H9 (cell line): ENCODE results near the gene CDKL1. TPM values are rescaled to one million over a fixed set of nuclear protein-coding genes. Genes with fewer than 3 reads are reported as not detected.

Source experiments
- DNase-seq: peaks from one replicate; pipeline ENCODE4 v3.0.0-alpha.2; 2017
- H2AFZ ChIP-seq: one replicate; pipeline ENCODE4 v1.6.1; 2013; ENCODE audit warnings: mild to moderate bottlenecking, low read length, control low read depth, moderate library complexity
- H2AK5ac ChIP-seq: 2 replicates; pipeline ENCODE4 v1.6.1; 2013; ENCODE audit warnings: low read length, control low read depth, mixed read lengths; ENCODE audit not compliant: insufficient read length
- H2BK120ac ChIP-seq: one replicate; pipeline ENCODE4 v1.6.1; 2013; ENCODE audit warnings: low read depth, mild to moderate bottlenecking, low read length, control low read depth, inconsistent platforms; ENCODE audit not compliant: poor library complexity, severe bottlenecking
- H2BK12ac ChIP-seq: 2 replicates; pipeline ENCODE4 v1.6.1; 2013; ENCODE audit warnings: low read length, control low read depth, mixed read lengths, low read depth; ENCODE audit not compliant: insufficient read length
- H2BK15ac ChIP-seq: 2 replicates; pipeline ENCODE4 v1.6.1; 2013; ENCODE audit warnings: low read depth, low read length, control low read depth
- H2BK20ac ChIP-seq: one replicate; pipeline ENCODE4 v1.6.1; 2013; ENCODE audit warnings: low read depth, mild to moderate bottlenecking, low read length, control low read depth, inconsistent platforms; ENCODE audit not compliant: poor library complexity, severe bottlenecking
- H2BK5ac ChIP-seq: 2 replicates; pipeline ENCODE4 v1.6.1; 2013; ENCODE audit warnings: low read length, control low read depth, mixed read lengths; ENCODE audit not compliant: insufficient read length
- H3K14ac ChIP-seq: 2 replicates; pipeline ENCODE4 v1.6.1; 2013; ENCODE audit warnings: low read length, control low read depth; ENCODE audit not compliant: insufficient read depth
- H3K18ac ChIP-seq: 2 replicates; pipeline ENCODE4 v1.6.1; 2013; ENCODE audit warnings: low read depth, mild to moderate bottlenecking, mixed read lengths, low read length, control low read depth; ENCODE audit not compliant: insufficient read length
- H3K23ac ChIP-seq: 2 replicates; pipeline ENCODE4 v1.6.1; 2013; ENCODE audit warnings: low read length, control low read depth, mixed read lengths, low read depth; ENCODE audit not compliant: insufficient read length
- H3K23me2 ChIP-seq: 2 replicates; pipeline ENCODE4 v1.6.1; 2013; ENCODE audit warnings: low read depth, mild to moderate bottlenecking, mixed read lengths, low read length, control low read depth; ENCODE audit not compliant: insufficient read length, poor library complexity, severe bottlenecking
- H3K27ac ChIP-seq: 2 replicates; pipeline ENCODE4 v1.5.1; 2013; ENCODE audit warnings: low read length, control low read depth, mixed read lengths, low read depth; ENCODE audit not compliant: insufficient read length
- H3K27me3 ChIP-seq: 2 replicates; pipeline ENCODE4 v1.6.1; 2013; ENCODE audit warnings: low read length, control low read depth, inconsistent platforms; ENCODE audit not compliant: insufficient read depth
- H3K4ac ChIP-seq: 2 replicates; pipeline ENCODE4 v1.6.1; 2013; ENCODE audit warnings: low read depth, mild to moderate bottlenecking, control low read depth, inconsistent platforms, low read length, moderate library complexity
- H3K4me1 ChIP-seq: 2 replicates; pipeline ENCODE4 v1.6.1; 2013; ENCODE audit warnings: low read length, control low read depth, inconsistent platforms; ENCODE audit not compliant: insufficient read depth
- H3K4me2 ChIP-seq: 2 replicates; pipeline ENCODE4 v1.6.1; 2013; ENCODE audit warnings: low read length, control low read depth, mixed read lengths; ENCODE audit not compliant: insufficient read length, insufficient read depth
- H3K56ac ChIP-seq: 2 replicates; pipeline ENCODE4 v1.6.1; 2013; ENCODE audit warnings: low read depth, mild to moderate bottlenecking, mixed read lengths, low read length, control low read depth; ENCODE audit not compliant: insufficient read length
- H3K79me1 ChIP-seq: 2 replicates; pipeline ENCODE4 v1.6.1; 2013; ENCODE audit warnings: low read depth, mild to moderate bottlenecking, moderate library complexity, low read length, control low read depth, inconsistent platforms; ENCODE audit not compliant: insufficient read depth, poor library complexity, severe bottlenecking
- H3K79me2 ChIP-seq: 2 replicates; pipeline ENCODE4 v1.6.1; 2013; ENCODE audit warnings: low read length, control low read depth, inconsistent platforms; ENCODE audit not compliant: insufficient read depth
- H3K9ac ChIP-seq: 2 replicates; pipeline ENCODE4 v1.6.1; 2013; ENCODE audit warnings: low read length, control low read depth, mixed read lengths; ENCODE audit not compliant: insufficient read length; ENCODE audit errors: extremely low read depth
- H3K9me3 ChIP-seq: one replicate; pipeline ENCODE4 v1.6.1; 2013; ENCODE audit warnings: low read depth, low read length, inconsistent platforms; ENCODE audit not compliant: control insufficient read depth
- H3T11ph ChIP-seq: one replicate; pipeline ENCODE4 v1.6.1; 2013; ENCODE audit warnings: mild to moderate bottlenecking, low read length, control low read depth, inconsistent platforms
- H4K20me1 ChIP-seq: one replicate; pipeline ENCODE4 v1.6.1; 2013; ENCODE audit not compliant: control insufficient read depth, insufficient read length, insufficient read depth
- H4K5ac ChIP-seq: 2 replicates; pipeline ENCODE4 v1.6.1; 2013; ENCODE audit warnings: low read depth, mild to moderate bottlenecking, mixed read lengths, low read length, control low read depth; ENCODE audit not compliant: insufficient read length
- H4K8ac ChIP-seq: replicated peaks from 2 replicates; pipeline ENCODE4 v1.6.1; 2013; ENCODE audit warnings: low read length, control low read depth, mixed read lengths, low read depth; ENCODE audit not compliant: insufficient read length
- H4K91ac ChIP-seq: 2 replicates; pipeline ENCODE4 v1.6.1; 2013; ENCODE audit warnings: low read depth, mild to moderate bottlenecking, moderate library complexity, mixed read lengths, low read length, control low read depth; ENCODE audit not compliant: insufficient read length
- H3K27ac Mint-ChIP-seq, 3 experiments: 2 replicates in 2 of 3; 3 replicates in 1 of 3; pipeline ENCODE4 v1.8.0; 2020 to 2021; ENCODE audit warnings: mixed read lengths in 3 of 3, mild to moderate bottlenecking in 1 of 3, moderate library complexity in 1 of 3
- H3K27me3 Mint-ChIP-seq: 2 replicates; pipeline ENCODE4 v1.8.0; 2021; ENCODE audit warnings: low read depth, mild to moderate bottlenecking, moderate library complexity, mixed read lengths
- H3K36me3 Mint-ChIP-seq, 3 experiments: 2 replicates in 2 of 3; 3 replicates in 1 of 3; pipeline ENCODE4 v1.8.0; 2020 to 2021; ENCODE audit warnings: low read depth in 3 of 3, mixed read lengths in 3 of 3; ENCODE audit not compliant: insufficient read depth in 1 of 3
- H3K4me1 Mint-ChIP-seq, 2 experiments: 2 replicates each; pipeline ENCODE4 v1.8.0; 2020; ENCODE audit warnings: mixed read lengths in 2 of 2
- H3K4me3 Mint-ChIP-seq, 2 experiments: 2 replicates in 1 of 2; 3 replicates in 1 of 2; pipeline ENCODE4 v1.8.0; 2020 to 2021; ENCODE audit warnings: mild to moderate bottlenecking in 2 of 2, mixed read lengths in 2 of 2, moderate library complexity in 1 of 2
- H3K9me3 Mint-ChIP-seq, 2 experiments: 2 replicates in 1 of 2; 3 replicates in 1 of 2; pipeline ENCODE4 v1.8.0; 2020; ENCODE audit warnings: mild to moderate bottlenecking in 2 of 2, mixed read lengths in 2 of 2, moderate library complexity in 1 of 2
- CTCF ChIP-seq: fragments of 200-600 bp; sonication (generic); conservative IDR thresholded peaks from 3 replicates; pipeline ENCODE4 v1.8.0; 2021; ENCODE audit warnings: antibody characterized with exemption, mild to moderate bottlenecking
- WGBS: extraction: QIAGEN DNeasy Blood & Tissue Kit; methylation state at CpG from one replicate; pipeline ENCODE4 v1.1.7; 2013; ENCODE audit warnings: missing lambda C conversion rate, low lambda C conversion rate, mixed read lengths; ENCODE audit not compliant: insufficient read length; ENCODE audit errors: extremely low coverage; 5-methylcytosine and 5-hydroxymethylcytosine counted together
- total RNA-seq: library from RNA; stranded (reverse); gene quantifications from 2 replicates; pipeline ENCODE4 v1.2.1, GENCODE V29; 2021

Gene CDKL1
- total RNA-seq, 1 experiment from 2014 or later = 0.72 TPM

DNA sequence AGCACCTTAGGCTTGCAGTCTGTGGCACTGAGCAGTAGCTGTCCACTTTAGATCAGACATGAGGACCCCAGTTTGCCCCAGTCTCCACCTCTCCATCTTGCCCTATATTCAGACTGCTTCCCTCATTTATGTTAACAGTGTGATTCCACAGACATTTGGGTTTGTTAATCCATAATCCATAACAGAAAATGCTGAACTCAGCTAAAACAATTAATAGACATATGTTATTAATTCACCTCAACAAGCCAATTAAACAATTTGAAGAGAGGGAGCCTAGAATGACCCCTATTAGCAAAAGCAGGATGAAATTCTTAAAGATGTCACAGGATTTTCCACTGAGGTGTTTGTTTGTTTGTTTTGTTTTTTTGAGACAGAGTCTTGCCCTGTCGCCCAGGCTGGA is 9.1 kb downstream of the CDKL1 start:
- DNase-seq = no peak
- Histone ChIP-seq H4K5ac (no peak overlapping the region), H3K9ac (no peak overlapping the region), H2AK5ac (no peak overlapping the region), H4K91ac (no peak overlapping the region), H4K20me1 (no peaks in the 10 kb centered on the region), H2BK5ac (no peak overlapping the region), H3K4me2 (no peak overlapping the region), H3K4me1 (no peaks in the 10 kb centered on the region), H3K56ac (no peak overlapping the region), H3K79me1 (no peaks in the 10 kb centered on the region), H3K9me3 (no peaks in the 10 kb centered on the region), H3K23ac (no peak overlapping the region), H3K79me2 (no peaks in the 10 kb centered on the region), H3K18ac (no peak overlapping the region), H2AFZ (no peak overlapping the region), H2BK120ac (no peak overlapping the region), H2BK20ac (no peak overlapping the region), H3K27me3 (no peaks in the 10 kb centered on the region), H2BK15ac (no peak overlapping the region), H3K27ac (no peak overlapping the region), H3K23me2 (no peaks in the 10 kb centered on the region), H3T11ph (no peak overlapping the region), H2BK12ac (no peak overlapping the region), H3K14ac (no peak overlapping the region), H3K4ac (no peak overlapping the region), H4K8ac (no peak overlapping the region)
- no peak for TF ChIP-seq CTCF
- no peaks in the 10 kb centered on the region for H3K27me3 Mint-ChIP-seq
- WGBS = no CpG with 5 or more reads among the region's 1 CpG
- H3K4me3 Mint-ChIP-seq = no peak overlapping the region
- H3K9me3 Mint-ChIP-seq = no peaks in the 10 kb centered on the region
- H3K36me3 Mint-ChIP-seq = no peaks in the 10 kb centered on the region
- peaks cover 8 to 10% of the 10 kb centered on the region in 2 experiments for H3K4me1 Mint-ChIP-seq
- no peak overlapping the region for H3K27ac Mint-ChIP-seq
